NB4 (cell line): Measurements from ENCODE around the gene PEPD.

Source experiments
- DNase-seq: peaks from one replicate; pipeline ENCODE4 v3.0.0; 2010; ENCODE audit warnings: low read depth
- H3K4me3 ChIP-seq: one replicate; pipeline ENCODE4 v1.5.1; 2011; ENCODE audit warnings: mild to moderate bottlenecking, low read depth, low read length, moderate library complexity
- MYC ChIP-seq: IDR thresholded peaks from 2 replicates; pipeline ENCODE4 v1.6.1; 2011; ENCODE audit warnings: low read depth, low read length
- POLR2A ChIP-seq: IDR thresholded peaks from 2 replicates; pipeline ENCODE4 v1.6.1; 2011; ENCODE audit warnings: mild to moderate bottlenecking; ENCODE audit not compliant: insufficient read length; ENCODE audit errors: extremely low read depth
- TF ChIP-seq, protein P1 (sequence below): IDR thresholded peaks from 2 replicates; pipeline ENCODE4 v1.6.1; 2011; ENCODE audit warnings: low read depth, low read length
- TF ChIP-seq, protein P2 (sequence below): IDR thresholded peaks from one replicate; pipeline ENCODE4 v1.5.1; 2012; ENCODE audit warnings: low read depth, low read length

PEPD gene

DNA sequence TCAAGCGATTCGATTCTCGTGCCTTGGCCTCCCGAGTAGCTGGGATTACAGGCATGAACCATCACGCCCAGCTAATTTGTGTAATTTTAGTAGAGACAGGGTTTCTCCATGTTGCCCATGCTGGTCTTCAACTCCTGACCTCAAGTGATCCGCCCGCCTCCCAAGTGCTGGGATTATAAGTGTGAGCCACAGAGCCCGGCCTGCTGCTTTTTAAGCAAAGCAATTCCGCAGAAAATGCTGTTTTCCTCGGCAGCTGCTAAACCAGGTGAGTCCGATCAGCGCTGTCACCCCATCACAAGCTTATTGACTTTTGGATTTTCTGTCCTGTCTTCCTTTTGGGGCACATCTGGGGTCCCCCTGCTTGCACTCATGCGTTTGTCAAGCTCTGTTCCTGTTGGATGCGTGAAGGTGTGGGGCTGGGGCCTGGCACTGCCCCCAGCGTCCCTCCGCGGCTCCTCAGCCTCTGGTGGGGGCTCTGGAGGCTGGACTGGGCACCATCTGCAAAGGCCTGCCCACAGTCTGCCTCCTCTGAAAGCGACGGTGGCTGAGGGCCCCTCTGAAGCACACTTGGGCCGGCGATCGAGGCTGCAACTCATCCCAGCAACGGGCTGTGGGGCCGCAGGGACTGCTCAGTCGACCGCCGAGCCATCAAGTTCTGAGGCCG lies 122.4 kb downstream of the PEPD start:
- H3K4me3 ChIP-seq, result no peak overlapping the region
- DNase-seq, result no peak
- TF ChIP-seq, protein P1, sequence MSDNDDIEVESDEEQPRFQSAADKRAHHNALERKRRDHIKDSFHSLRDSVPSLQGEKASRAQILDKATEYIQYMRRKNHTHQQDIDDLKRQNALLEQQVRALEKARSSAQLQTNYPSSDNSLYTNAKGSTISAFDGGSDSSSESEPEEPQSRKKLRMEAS, result no peak
- TF ChIP-seq, protein P2, sequence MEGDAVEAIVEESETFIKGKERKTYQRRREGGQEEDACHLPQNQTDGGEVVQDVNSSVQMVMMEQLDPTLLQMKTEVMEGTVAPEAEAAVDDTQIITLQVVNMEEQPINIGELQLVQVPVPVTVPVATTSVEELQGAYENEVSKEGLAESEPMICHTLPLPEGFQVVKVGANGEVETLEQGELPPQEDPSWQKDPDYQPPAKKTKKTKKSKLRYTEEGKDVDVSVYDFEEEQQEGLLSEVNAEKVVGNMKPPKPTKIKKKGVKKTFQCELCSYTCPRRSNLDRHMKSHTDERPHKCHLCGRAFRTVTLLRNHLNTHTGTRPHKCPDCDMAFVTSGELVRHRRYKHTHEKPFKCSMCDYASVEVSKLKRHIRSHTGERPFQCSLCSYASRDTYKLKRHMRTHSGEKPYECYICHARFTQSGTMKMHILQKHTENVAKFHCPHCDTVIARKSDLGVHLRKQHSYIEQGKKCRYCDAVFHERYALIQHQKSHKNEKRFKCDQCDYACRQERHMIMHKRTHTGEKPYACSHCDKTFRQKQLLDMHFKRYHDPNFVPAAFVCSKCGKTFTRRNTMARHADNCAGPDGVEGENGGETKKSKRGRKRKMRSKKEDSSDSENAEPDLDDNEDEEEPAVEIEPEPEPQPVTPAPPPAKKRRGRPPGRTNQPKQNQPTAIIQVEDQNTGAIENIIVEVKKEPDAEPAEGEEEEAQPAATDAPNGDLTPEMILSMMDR, result no peak
- TF ChIP-seq MYC (no peak), POLR2A (no peak)

DNA sequence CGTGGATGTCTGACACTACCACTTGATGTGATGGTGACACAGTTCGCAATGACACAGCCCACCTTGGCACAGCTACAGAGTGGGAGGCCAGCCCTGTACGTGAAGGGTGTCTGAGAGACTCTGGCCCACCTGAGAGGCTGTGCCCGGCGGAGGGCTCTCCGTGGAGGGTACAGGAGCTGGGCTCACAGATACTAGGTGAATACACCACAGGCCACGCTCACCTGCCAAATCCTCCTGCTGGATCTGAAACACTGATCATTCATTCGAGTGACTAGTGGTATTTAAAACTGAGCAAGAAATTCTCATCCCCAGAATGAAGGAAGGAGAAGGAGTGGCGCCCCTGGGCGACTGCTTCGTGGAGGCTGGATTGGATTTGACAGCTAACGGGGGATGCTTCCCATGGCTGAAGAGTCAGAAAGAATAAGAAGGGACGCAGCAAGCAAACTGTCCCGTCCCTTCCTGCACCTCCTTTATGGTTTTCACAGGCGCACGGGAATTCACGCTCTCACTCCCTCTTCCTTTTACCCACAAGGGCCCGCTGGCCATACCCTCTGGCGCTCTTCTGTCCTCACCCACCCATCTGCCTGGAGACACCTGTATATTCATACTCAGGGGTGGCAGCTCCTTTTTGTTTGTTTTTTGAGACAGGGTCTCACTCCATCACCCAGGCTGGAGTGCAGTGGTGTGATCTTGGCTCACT lies 123.1 kb downstream of the PEPD start:
- no peak for DNase-seq
- no peak for TF ChIP-seq POLR2A
- TF ChIP-seq, protein P1, result no peak
- no peak for TF ChIP-seq MYC
- TF ChIP-seq, protein P2, result no peak
- H3K4me3 ChIP-seq, result no peak overlapping the region

DNA sequence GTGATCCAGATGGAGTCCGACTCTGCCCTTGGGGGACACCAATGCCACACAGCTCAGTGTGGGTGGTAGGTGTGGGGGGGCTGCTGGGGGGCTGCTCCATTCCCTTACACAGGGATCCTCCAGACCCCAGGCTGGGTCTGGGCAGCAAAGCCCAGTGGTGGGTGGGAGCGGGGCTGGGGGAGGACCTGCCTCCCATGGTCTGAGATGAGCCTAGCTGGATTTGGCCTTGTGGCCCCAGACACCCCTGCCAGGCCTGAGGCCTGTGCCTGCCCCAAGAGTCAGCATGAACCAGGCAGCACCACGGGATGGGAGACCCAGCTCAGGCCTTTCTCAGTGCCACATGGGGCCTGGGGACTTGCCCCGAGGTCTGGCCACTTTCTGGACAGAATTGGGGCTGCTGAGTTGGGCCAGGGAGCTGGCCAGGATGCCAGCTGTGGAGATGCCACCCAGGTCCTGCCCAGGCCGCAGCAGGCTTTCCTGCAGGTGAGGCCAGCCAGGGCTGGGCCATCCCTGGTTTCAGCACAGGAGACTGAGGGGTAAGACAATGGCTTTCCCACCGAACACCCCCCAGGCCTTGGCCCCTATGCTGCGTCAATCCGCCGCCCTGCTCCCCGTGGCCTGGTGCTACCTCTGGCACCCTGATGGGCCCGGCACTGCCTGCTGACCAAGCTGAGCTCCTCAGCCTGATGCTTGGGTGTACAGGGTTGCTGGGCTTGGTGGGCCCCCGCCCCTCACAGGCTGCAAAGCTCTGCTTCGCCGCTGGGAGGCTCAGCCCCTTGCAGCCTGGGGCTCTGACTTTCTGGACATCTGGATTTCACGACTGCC lies 123.8 kb downstream of the PEPD start:
- TF ChIP-seq MYC (no peak), POLR2A (no peak)
- TF ChIP-seq, protein P1, result no peak
- TF ChIP-seq, protein P2, result no peak
- no peak for DNase-seq
- no peak overlapping the region for H3K4me3 ChIP-seq

DNA sequence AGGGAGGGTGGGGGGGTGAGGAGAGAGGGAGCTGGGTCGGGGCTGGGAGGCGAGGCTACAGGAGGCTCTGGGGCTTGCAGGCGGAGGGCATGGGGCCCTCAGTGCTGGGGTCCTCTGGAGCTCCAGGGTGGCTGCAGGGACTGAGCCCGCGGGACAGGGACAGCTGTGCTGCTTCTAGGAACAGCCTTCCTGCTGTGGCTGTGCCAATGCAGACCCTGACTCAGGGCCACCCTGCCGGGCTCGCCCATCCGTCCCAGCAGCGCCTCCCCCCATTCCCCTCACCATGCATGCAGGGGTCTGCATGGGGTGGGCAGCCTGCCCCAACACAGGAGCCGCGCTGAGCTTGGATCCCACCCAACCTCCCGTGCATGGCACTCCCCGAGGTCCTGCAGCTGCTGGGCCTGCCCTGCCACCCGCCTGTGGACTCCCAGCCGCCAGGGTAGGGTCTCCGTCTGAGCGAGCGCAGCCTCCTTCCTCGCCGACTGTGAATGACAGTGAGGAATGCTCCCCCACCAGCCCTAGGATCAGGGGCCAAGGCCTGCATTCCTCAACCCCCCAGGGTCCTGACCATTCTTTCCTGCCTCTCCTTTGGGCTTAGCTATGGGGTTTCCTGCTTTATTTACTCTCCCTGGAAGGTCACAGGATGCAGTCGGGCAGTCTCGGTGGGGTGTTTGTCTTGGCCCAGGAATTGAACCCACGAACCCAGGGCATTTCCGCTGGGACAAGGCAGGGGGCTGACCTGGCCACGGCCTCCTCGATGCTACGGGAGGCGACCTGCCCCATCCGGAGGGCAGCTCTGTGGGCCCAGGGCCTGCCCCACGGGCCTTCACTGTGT lies 124.7 kb downstream of the PEPD start:
- no peak overlapping the region for H3K4me3 ChIP-seq
- TF ChIP-seq, protein P2, result no peak
- no peak for TF ChIP-seq MYC
- TF ChIP-seq POLR2A, result no peak
- TF ChIP-seq, protein P1, result no peak
- no peak for DNase-seq
